Measurements from ENCODE around the gene GRK1. TPM values are rescaled to one million over a fixed set of nuclear protein-coding genes. Genes with fewer than 3 reads are reported as not detected.

GRK1 gene
- total RNA-seq, 4 donors from 2014 or later = 0.07 to 0.12 TPM; not detected in 2

DNA sequence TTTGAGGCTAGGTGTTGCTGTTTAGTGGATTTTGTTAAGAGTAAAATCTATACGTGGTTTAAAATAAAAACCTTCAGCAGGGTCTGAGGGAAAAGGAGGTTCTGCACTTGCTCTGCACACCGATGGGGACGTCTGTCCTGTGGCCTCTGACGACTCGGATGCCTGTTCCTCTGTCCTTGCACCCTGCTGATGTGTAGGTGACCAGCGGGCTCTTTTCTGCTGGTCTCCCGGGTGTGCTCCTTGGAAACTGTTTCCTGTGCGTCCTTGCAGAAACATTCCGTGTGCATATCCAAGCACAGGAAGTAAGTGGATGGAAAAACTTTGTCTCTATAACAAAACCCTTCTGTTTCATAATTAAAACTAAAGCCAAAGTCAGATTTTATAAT lies 12.9 kb upstream of the GRK1 start:
- Histone ChIP-seq H3K36me3 (no peaks in the 10 kb centered on the region), H3K27ac (no peak overlapping the region), H3K27me3 (no peaks in the 10 kb centered on the region), H3K4me1 (no peaks in the 10 kb centered on the region), H3K4me3 (no peak overlapping the region), H3K9me3 (no peaks in the 10 kb centered on the region)
- intact Hi-C loops (cut with DNase I; ENCODE audit: low total_unique reads) = no loop called here
- DNase-seq = peak in 1 of 2 donors; percentile 2
- TF ChIP-seq POLR2A (IDR thresholded peaks at IDR 0.05) = no peak
- TF ChIP-seq, protein P1, sequence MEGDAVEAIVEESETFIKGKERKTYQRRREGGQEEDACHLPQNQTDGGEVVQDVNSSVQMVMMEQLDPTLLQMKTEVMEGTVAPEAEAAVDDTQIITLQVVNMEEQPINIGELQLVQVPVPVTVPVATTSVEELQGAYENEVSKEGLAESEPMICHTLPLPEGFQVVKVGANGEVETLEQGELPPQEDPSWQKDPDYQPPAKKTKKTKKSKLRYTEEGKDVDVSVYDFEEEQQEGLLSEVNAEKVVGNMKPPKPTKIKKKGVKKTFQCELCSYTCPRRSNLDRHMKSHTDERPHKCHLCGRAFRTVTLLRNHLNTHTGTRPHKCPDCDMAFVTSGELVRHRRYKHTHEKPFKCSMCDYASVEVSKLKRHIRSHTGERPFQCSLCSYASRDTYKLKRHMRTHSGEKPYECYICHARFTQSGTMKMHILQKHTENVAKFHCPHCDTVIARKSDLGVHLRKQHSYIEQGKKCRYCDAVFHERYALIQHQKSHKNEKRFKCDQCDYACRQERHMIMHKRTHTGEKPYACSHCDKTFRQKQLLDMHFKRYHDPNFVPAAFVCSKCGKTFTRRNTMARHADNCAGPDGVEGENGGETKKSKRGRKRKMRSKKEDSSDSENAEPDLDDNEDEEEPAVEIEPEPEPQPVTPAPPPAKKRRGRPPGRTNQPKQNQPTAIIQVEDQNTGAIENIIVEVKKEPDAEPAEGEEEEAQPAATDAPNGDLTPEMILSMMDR (IDR thresholded peaks at IDR 0.05) = no peak

DNA sequence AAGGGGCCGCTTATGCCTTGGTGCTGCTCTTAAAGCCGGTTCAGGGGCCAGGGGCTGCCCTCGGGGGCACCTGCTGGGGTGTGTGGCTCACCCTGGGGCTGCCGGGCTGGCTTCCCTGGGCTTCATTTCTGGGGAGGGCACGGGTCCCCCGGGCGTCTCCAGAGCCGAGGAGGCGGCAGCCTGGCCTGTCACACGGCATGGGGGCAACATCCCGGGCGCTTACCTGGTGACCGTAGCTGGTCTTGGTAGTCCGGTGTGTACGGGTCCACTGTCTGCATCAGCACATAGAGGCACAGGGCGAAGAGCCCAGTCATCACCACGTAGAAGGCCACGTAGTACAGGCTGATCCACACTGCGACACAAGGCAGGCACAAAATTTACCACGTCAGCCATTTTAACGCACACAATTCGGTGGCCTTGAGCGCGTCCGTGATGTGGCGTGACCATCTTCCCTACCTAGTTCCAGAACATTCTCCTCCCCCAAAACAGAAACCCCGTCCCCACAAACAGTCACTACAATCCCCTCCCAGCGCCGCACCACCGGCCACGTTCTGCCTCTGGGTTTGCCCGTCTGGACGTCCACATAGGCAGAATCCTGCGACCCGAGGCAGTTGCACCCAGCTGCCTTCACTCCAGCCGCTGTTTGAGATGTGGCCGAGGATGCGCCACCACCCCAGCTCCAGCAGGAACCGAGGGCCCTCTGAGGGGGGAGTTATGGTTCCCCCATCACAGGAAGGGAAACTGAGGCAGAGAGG lies 12.3 kb upstream of the GRK1 start:
- no peak overlapping the region for H3K4me3 ChIP-seq
- intact Hi-C loops (cut with DNase I; ENCODE audit: low total_unique reads) = no loop called here
- no peaks in the 10 kb centered on the region for H3K4me1 ChIP-seq
- H3K27me3 ChIP-seq = no peaks in the 10 kb centered on the region
- TF ChIP-seq, protein P1 (IDR thresholded peaks at IDR 0.05) = no peak
- no peak for TF ChIP-seq POLR2A (IDR thresholded peaks at IDR 0.05)
- no peaks in the 10 kb centered on the region for H3K9me3 ChIP-seq
- no peak overlapping the region for H3K27ac ChIP-seq
- no peaks in the 10 kb centered on the region for H3K36me3 ChIP-seq
- peak; percentile 7 to 10 for DNase-seq

DNA sequence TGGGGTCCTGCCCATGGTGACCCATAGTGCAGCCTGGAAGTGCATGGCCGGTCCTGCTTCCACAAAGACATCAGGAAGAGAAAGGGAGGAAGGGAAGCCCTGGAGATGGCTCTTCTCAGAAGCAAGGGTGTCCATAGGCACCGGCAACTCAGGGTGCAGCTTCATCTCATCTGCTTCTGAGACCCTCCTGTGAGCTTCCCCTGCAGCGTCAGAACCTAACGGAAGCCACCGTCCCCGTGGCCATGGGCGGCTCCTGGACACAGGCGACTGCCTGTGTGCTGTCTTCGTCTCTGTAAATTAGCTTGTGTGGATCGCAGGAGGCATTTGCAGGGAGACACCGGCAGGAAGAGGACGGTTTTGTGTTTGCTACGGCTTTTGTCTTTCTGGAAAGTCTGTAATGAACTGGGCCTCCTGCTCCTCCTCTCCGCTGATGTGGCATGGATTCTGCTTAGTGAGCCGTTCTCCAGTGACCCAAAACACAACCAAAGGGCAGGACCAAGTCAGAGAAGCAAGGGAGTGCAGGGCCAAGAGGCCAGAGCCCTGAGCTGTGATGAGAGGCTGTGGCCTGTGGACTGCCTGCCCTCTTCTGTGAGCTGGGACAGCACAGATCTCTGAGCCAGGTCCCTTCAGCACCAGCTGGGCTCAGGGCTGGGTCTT lies 11.5 kb upstream of the GRK1 start:
- Histone ChIP-seq H3K27ac (no peak overlapping the region), H3K36me3 (no peaks in the 10 kb centered on the region), H3K4me3 (no peak overlapping the region), H3K9me3 (no peaks in the 10 kb centered on the region), H3K27me3 (no peaks in the 10 kb centered on the region), H3K4me1 (no peaks in the 10 kb centered on the region)
- intact Hi-C loops (cut with DNase I; ENCODE audit: low total_unique reads) = no loop called here
- DNase-seq = peak in 1 of 2 donors; percentile 3
- TF ChIP-seq, protein P1 (IDR thresholded peaks at IDR 0.05) = no peak
- TF ChIP-seq POLR2A (IDR thresholded peaks at IDR 0.05) = no peak

DNA sequence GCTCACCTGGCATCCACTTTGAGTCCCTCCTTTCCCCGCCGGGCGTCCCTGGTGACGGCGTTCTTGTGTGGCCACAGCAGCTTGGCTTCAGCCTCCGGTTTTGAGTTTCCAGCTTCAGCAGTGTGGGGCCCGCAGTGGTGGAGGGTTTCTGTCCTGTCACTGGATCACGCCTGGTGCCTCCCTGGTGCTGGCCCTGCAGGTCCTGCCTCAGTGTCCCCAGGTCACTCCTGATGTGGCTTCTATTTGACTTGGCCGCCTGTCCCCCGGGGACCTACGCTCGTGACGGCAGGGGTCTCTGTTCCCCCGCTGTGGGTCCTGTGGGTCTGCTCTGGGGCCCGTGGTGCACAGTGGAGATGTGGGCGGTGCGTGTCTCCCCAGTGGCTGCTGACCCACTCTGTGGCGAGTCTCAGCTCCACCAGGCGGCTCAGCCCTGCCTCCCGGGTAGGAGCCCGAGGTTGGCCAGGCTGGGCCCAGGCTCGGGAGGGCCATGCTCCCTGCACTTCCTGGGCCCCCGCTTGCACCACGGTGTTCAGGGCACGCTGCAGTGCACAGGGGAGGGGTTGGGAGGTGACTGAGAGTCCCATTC lies 10.9 kb upstream of the GRK1 start:
- Histone ChIP-seq H3K9me3 (no peaks in the 10 kb centered on the region), H3K4me3 (no peak overlapping the region), H3K27me3 (no peaks in the 10 kb centered on the region), H3K27ac (no peak overlapping the region), H3K36me3 (no peaks in the 10 kb centered on the region), H3K4me1 (no peaks in the 10 kb centered on the region)
- TF ChIP-seq, protein P1 (IDR thresholded peaks at IDR 0.05) = no peak
- TF ChIP-seq POLR2A (IDR thresholded peaks at IDR 0.05) = no peak
- DNase-seq = peak; percentile 8
- intact Hi-C loops (cut with DNase I; ENCODE audit: low total_unique reads) = no loop called here

All from uterus (tissue), 4 donors.